Daoy (cell line): ENCODE measurements around the gene EHMT1. TPM values are rescaled to one million over a fixed set of nuclear protein-coding genes. Genes with fewer than 3 reads are reported as not detected.
"Not testable (repeated sequence)": the region's sequence is repeated elsewhere in the genome, so short reads cannot be mapped to it uniquely, and the experiment has no call there.

ENCODE experiments used
- DNase-seq: peaks from one replicate; pipeline ENCODE4 v3.0.0-alpha.2; 2015; ENCODE audit warnings: low read depth
- total RNA-seq: library from RNA; depleted of rRNA; stranded (reverse); fragments of >200 nt; shearing (Covaris generic); gene quantifications from 2 replicates; pipeline ENCODE4 v1.2.3, GENCODE V29; 2014

Gene EHMT1
- total RNA-seq, 1 experiment from 2014 or later: 51.9 TPM

DNA sequence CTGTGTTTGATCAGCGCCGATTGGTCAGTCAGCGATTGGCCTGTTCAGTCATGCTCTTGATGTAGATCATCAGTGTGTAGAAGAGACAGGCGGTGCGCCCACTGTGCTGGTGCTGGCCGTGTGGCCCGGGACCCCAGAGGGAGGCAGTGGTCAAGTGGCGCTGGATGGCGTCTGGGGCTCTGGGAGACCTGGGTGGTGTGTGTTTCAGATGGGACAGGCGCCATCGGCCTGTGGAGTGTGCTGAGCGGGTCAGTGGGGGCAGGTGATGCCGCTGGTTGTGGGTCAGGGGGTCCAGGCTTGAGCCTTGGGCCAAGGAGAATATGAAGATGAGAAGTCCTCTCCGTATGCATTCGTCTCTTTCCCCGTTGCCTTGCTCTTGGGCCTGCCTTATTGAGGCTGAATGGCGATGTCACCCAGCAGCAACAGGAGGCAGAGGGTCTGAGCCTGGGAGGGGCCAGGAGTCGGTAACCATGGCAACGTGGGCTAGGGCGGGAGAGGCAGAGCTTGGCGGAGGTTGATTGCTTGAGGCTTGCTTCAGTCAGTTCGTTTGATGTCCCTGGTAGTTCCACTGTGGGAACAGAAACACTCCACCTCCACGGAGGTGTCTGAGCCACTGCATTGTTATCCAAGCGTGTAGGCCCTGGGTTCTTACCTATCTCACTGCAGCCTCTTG, 141.0 kb downstream of the EHMT1 start:
- no peak for DNase-seq

GRCh38 chr9:137760426-137760825, 141.6 kb downstream of the EHMT1 start:
- peak; percentile 60 for DNase-seq

GRCh38 chr9:137761032-137761431, 142.2 kb downstream of the EHMT1 start:
- no peak for DNase-seq

DNA sequence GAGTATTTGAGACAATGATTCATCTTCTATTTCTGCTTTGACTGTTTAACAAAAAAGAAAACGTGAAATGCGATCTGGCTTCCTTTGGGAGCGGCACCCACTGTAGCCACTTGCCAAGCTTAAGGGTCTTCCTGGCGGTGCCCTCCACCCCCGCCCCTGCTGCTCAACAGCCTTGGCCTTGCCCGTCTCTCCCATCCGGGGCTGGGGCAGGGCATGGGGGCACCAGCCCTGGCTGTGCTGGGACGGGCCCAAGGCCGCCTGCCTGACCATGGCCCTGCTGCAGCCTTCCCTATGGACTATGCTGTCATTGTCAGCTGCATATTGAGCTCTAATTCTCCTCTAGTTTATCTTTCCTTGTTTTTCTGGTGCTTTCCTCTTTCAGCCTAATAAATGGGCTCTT, 143.0 kb downstream of the EHMT1 start:
- DNase-seq: no peak

DNA sequence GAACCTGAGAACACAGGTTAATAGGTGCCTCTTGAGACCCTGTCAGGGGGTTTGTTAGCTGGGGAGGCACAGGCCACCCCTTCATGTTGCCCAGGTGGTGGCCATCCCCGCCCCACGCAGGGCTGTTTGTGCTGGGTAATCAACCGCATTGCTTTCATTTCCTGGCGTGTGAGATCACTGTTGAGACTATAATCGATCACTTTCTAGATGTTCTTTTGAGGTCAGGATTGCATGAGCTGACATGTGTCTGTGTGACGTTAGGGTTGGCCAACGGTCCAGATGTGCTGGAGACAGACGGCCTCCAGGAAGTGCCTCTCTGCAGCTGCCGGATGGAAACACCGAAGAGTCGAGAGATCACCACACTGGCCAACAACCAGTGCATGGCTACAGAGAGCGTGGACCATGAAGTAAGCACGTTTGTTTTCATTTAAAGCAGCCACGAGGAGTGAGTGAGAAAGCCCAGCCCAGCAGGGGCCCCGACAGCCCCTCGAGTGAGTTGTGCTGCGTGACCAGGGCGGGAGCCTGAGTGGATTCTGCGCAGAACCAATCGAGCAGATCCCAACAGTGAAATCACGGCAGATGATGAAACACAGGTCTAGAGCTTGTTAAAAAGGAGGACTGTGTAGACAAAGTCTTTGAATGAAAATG, 143.7 kb downstream of the EHMT1 start:
- DNase-seq: no peak

DNA sequence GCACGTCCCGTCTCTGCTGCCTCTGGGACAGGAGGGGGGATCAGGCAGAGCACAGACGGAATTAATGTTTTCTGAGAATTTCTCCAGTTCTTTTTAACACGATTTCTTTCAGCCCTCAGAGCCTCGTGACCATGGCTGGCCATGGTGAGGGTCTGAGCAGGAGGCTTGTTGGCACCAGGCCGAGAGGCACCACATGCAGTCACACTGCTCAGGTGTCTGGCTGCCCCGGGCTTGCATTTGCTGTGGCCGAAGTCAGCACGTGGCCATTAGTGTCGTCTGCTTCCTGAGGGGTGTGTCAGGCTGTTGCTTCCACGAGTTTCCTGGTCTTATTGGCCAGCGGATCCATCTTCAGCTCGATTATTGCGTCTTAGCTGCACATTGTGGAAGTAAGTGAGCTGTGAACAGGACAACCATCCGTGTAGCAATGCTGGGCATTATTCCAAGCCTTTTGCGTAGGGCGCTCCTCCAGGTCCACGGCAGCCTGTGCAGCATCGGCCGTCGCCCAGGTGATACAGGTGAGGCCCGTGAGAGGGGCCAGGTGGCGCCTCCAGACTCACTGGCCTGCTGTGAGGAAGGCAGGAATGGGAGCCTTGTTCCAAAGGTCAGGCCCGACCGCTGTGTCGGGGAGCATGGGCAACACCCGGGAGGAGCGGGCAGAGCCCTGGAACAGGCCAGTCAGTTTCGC, 144.6 kb downstream of the EHMT1 start:
- DNase-seq: no peak

GRCh38 chr9:137764171-137764671, 145.4 kb downstream of the EHMT1 start:
- DNase-seq: no peak

DNA sequence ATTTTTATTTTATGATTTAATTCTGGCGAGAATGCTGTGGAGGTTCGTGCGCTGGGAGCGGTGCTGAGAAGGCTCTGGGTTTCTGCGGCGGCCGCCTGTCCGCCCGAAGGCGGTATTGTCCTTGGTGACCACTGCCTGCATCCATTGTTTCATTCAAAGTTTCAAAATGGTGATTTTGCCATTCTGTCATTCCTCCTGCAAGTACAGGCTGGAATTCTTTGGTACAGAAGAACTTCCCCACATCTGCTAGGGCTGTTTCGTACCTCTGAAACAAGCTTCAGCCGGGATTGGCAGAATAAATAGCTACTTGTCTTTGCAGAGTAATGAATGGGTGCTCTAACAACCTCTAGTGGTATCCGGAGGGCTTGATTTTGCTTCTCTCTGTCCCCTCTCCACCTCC, 146.2 kb downstream of the EHMT1 start:
- no peak for DNase-seq

DNA sequence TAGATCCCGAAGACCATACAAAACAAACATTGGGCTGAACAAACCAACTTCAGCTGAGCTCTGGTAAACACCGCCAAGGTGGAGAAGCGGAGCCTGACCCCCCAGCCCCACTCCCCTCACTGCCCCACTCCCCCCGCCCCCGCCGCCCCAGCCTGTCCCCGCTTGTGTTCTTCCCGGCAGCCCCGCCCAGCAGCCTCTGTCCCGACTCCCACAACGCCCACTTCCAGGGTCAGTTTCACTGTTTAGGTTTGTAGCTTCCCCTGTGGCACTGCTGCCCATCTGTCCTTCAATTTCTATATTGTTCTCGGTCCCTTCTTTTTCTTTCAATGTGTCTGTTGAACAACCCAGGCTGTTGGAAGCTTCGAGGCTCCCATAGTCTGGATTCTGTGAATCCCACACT, 146.7 kb downstream of the EHMT1 start:
- DNase-seq: no peak

GRCh38 chr9:137771580-137771979, 152.8 kb downstream of the EHMT1 start:
- no peak for DNase-seq

DNA sequence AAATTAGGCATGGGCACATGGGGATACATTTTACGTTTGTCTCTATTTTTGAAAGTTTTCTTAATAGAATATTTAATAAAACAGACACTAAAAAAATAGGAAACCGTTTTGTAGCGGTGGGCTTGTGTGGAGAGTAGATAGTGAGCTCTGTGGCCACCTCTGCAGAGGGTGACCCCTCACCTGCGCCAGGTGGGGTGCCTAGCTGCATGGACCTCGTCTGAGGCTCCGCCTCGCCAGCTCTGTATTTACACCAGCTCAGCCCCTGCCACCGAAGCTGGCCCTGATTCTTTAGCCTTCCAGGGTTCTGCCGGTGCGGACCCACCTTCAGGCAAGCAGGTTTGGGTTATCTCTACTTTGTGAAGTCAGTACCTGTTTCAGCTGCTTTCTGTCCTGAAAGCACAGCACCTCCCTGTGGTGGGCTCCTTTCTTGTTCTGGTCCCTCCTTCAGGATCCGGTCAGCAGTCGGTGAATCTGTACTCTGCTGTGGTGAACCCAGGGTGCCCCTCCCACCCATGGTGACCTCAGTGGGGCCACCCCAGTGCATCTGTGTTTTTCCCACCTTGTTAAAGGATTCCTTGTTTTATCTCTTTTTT, 153.6 kb downstream of the EHMT1 start:
- no peak for DNase-seq

GRCh38 chr9:137774775-137775386, 156.1 kb downstream of the EHMT1 start:
- DNase-seq: no peak

DNA sequence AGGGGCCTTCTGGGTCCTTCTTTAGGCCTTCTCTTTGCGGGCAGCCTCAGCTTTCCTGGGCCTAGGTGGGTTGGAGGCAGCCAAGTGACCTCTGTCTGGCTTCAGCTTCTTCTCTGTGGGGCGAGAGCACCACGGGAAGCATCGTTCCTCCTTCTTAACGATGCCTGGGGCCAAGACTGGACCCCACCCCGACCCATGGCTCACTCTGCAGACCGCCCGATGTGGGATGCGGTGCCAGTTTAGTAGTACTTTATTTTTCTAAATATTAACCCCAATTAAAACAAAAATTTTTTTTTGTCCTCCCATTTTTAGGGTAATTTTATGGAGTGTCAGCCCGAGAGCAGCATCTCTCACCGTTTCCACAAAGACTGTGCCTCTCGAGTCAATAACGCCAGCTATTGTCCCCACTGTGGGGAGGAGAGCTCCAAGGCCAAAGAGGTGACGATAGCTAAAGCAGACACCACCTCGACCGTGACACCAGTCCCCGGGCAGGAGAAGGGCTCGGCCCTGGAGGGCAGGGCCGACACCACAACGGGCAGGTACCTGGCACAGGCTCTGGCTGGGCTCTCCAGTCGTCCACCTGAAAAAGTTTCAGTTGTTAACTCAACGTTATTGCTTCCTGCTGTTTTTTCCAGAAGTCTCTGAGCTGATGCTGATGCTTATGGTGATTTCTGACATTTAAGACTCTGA, 157.6 kb downstream of the EHMT1 start:
- no peak for DNase-seq

- no peak for DNase-seq
These were observed 159.0 kb downstream of the EHMT1 start for GRCh38 chr9:137777761-137778160.

- no peak for DNase-seq
These were observed 159.5 kb downstream of the EHMT1 start for GRCh38 chr9:137778336-137778735.

DNA sequence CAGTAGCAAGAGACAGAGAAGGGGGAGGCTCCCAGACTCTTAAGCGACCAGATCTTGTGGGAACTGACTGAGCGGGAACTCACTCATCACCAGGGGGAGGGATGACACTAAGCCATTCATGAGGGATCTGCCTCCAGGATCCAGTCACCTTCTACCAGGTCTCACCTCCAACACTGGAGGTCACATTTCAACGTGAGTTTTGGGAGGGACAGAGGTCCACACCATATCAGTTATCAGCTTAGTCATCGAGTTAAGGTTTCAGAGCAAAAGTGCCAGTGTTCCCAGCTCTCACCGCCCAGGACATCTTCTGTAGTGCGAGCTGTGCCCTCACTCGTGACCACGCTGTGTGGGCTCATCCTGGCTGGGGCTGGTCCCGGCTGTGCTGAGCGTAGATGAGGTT, 160.1 kb downstream of the EHMT1 start:
- no peak for DNase-seq

DNA sequence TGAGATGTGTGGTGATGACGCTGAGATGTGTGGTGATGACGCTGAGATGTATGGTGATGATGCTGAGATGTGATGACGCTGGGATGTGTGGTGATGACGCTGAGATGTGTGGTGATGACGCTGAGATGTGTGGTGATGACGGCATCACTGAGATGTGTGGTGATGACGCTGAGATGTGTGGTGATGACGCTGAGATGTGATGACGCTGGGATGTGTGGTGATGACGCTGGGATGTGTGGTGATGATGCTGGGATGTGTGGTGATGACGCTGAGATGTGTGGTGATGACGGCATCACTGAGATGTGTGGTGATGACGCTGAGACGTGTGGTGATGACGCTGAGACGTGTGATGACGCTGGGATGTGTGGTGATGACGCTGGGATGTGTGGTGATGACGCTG, 161.2 kb downstream of the EHMT1 start:
- DNase-seq: not testable (repeated sequence)

GRCh38 chr9:137781906-137782585, 163.2 kb downstream of the EHMT1 start:
- no peak for DNase-seq

GRCh38 chr9:137783521-137783920, 164.7 kb downstream of the EHMT1 start:
- DNase-seq: no peak

DNA sequence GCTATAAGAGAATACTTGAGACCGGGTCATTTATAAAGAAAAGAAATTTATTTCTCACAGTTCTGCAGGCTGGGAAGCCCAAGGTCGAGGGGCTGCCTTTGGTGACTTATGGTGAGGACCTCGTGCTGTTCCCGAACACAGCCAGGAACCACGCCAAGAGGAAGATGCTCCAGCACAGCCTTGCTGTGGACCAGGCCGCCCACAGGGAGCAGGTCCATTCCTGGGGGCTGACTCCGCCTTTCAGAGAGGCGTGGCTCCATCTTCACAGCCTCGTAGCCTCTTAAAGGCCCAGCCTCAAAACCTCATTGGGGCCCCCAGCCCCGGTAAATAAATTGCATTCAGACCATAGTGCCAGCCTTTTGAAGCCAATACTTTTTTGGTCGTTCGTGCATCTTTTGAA, 165.2 kb downstream of the EHMT1 start:
- DNase-seq: no peak
